Stimulated activated CD4-positive, alpha-beta T cell treated with anti-CD3 and anti-CD28 coated beads, TNF-alpha, amount 100 ng/mL, for 48 hours (primary cell): ENCODE data around the gene NVL.
"Not testable (repeated sequence)": the region's sequence is repeated elsewhere in the genome, so short reads cannot be mapped to it uniquely, and the experiment has no call there.

Source experiments
- DNase-seq, 3 donors: peaks; one replicate each; pipeline ENCODE4 v3.0.0-alpha.2; 2020; ENCODE audit warnings: low read depth in 3 of 3

NVL gene

GRCh38 chr1:224237119-224237881, 92.7 kb downstream of the NVL start:
- DNase-seq, result no peak

GRCh38 chr1:224235813-224236493, 94.0 kb downstream of the NVL start:
- no peak for DNase-seq

GRCh38 chr1:224234017-224234416, 96.0 kb downstream of the NVL start:
- no peak for DNase-seq

- DNase-seq, result no peak
Measured at GRCh38 chr1:224226849-224227502, 103.0 kb downstream of the NVL start.

- DNase-seq, result no peak
Measured at GRCh38 chr1:224223819-224224714, 105.9 kb downstream of the NVL start.

- no peak for DNase-seq
Measured at GRCh38 chr1:224219612-224220059, 110.3 kb downstream of the NVL start.

- no peak for DNase-seq
Measured at GRCh38 chr1:224219011-224219611, 110.9 kb downstream of the NVL start.

GRCh38 chr1:224217655-224218623, 112.0 kb downstream of the NVL start:
- DNase-seq, result no peak

GRCh38 chr1:224216382-224216781, 113.6 kb downstream of the NVL start:
- no peak for DNase-seq

GRCh38 chr1:224213438-224214119, 116.4 kb downstream of the NVL start:
- DNase-seq, result no peak

GRCh38 chr1:224212618-224213061, 117.3 kb downstream of the NVL start:
- no peak for DNase-seq

- no peak for DNase-seq
Measured at GRCh38 chr1:224211206-224211962, 118.6 kb downstream of the NVL start.

GRCh38 chr1:224205931-224206538, 123.9 kb downstream of the NVL start:
- DNase-seq, result not testable (repeated sequence)

- DNase-seq, result peak in 1 of 3 donors; percentile 31
Measured at GRCh38 chr1:224205438-224205840, 124.5 kb downstream of the NVL start.

- no peak for DNase-seq
Measured at GRCh38 chr1:224203243-224204016, 126.5 kb downstream of the NVL start.

- no peak for DNase-seq
Measured at GRCh38 chr1:224201853-224202252, 128.1 kb downstream of the NVL start.

- DNase-seq, result no peak
Measured at GRCh38 chr1:224201383-224201782, 128.6 kb downstream of the NVL start.
